ENCODE data around the gene PSORS1C1.
"Not testable (repeated sequence)": the region's sequence is repeated elsewhere in the genome, so short reads cannot be mapped to it uniquely, and the experiment has no call there.

Gene PSORS1C1

DNA sequence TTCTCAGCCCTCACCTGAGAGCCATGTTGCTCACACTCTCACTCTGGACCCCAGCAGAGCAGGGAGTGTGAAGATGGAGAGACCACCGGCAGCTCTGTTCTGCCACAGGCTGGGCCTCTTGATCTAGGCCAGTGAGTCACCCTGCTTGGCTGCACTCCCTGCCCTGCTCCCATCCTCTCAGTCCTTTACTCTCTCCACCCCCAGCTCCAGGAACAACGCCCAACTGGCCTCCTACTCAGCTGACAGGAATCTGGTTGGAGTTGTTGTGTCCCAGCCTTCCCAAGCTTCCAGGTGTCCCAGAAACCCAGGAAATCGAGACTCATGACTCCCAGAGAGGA lies at the start of gene PSORS1C1:
TSS of gene PSORS1C1 (plus strand) at position 260 of the 338 bp plus-strand sequence. CDS start 14,833 bp downstream, outside the sequence.
- no peak for DNase-seq (ENCODE audit: low read depth in 2 of 3, low spot score in 1 of 3)

GRCh38 chr6:31065556-31065955 lies 49.0 kb upstream of the PSORS1C1 start:
- DNase-seq (ENCODE audit: low read depth in 2 of 3, low spot score in 1 of 3), result no peak

- DNase-seq (ENCODE audit: low read depth in 2 of 3, low spot score in 1 of 3), result not testable (repeated sequence)
Observed at GRCh38 chr6:31067028-31067427, 47.6 kb upstream of the PSORS1C1 start.

DNA sequence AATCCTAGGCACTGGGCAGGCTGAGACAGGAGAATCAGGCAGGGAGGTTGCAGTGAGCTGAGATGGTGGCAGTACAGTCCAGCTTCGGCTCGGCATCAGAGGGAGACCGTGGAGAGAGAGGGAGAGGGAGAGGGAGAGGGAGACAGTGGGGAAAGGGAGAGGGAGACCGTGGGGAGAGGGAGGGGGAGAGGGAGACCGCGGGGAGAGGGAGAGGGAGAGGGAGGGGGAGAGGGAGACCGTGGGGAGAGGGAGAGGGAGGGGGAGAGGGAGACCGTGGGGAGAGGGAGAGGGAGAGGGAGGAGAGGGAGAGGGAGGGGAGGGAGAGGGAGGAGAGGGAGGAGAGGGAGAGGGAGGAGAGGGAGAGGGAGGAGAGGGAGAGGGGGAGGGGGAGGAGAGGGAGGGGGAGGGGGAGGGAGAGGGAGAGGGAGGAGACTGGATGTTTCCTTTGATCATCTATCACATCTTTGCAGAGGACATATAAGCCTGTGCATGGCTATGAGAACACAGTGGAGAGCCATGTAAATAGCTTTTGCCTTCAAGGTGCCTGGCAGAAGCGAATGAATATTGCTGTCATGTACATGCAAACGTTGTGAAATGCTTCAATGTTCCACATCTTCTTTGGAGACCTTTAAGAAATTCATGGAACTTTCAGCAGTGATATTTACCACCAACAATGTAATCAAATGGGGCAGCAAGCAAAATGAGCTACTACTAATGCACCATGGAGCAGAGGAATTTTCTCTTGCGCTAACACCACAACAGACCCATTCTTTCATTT lies 46.5 kb upstream of the PSORS1C1 start:
- DNase-seq (ENCODE audit: low read depth in 2 of 3, low spot score in 1 of 3), result not testable (repeated sequence)

DNA sequence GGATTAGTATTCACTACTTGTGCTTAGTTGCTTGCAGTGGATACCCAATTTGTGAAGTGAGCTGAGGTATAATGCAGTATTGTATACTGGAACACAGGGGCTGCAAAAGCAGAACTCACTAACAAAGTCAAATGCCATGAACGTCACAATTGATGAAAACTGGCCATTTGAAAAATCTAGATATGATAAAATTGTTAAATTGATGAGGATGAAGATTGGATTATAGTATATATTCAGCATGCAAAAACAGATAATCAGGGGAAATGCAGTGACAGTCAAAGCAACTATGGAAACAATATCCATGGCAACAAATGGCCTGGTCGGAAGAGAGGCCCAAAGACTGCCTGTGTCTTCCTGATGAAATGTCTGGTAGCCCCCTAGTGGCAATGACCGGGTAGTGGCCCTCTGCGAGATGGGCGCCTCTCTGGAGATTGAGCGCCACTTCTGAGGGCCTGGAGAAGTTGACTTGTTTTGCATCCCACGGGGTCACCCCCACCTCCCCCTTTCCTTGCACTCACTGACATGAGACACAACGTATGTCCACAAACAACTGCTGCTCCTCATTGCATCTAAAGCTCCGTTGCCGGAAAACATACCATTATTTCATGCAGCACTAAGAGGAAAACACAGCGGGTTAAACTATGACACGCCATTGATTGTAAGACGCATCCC lies 45.8 kb upstream of the PSORS1C1 start:
- DNase-seq (ENCODE audit: low read depth in 2 of 3, low spot score in 1 of 3), result peak; percentile 62 to 68 (median 68)

GRCh38 chr6:31070711-31071197 lies 43.8 kb upstream of the PSORS1C1 start:
- DNase-seq (ENCODE audit: low read depth in 2 of 3, low spot score in 1 of 3), result no peak

DNA sequence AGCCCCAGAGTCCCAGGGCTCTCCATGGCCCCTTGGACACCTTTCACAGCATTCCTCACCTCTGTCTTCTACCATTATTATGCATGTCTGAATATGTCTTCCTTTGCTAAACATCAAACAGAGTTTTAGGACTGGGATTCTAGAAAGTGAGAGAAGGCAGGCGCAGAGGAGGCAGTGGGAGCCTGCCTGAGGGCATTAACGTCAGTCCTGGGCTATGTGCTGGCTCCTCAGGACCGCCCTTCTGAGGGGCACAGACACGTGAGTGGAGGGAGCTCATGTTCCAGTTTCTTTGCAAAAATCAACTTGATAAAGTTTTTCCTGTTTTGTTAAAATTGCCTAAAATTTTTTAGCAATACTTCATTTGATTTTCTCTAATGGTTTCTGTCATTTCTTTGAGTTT lies 40.2 kb upstream of the PSORS1C1 start:
- no peak for DNase-seq (ENCODE audit: low read depth in 2 of 3, low spot score in 1 of 3)

DNA sequence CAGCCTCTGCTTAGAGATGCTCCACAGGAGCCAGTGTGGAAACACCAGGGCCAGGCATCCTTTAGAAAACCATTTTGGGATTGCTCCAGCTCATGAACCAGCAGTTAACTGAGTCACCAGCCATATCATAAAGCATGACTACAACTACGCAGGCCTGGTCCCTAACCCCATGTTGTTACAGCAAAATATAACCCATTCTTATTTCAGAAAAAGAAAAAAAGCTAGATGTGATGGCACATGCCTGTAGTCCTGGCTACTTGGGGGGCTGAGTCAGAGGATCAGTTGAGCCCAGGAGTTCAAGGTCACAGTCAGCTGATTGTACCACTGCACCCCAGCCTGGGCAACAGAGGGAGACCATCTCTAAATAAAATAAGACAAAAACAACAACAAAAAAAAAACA lies 39.1 kb upstream of the PSORS1C1 start:
- no peak for DNase-seq (ENCODE audit: low read depth in 2 of 3, low spot score in 1 of 3)

DNA sequence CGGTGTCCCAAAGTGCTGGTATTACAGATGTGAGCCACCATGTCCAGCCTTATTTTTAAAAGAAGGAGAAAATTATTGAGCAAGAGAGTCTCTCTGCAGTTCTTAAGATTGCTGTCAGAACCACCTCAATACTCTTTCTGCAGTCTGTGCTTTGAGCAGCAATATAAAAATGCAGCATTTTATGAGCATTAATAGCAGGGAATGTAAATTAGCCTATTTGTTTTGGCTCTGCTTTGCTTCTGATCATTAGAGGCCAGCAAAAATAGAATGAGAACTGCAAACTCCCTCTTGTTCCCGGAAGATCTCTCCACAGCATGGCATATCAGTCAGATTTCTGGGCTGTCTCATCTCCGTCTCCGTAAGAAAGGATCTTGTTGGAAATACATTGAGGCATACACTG lies 38.0 kb upstream of the PSORS1C1 start:
- DNase-seq (ENCODE audit: low read depth in 2 of 3, low spot score in 1 of 3), result no peak

DNA sequence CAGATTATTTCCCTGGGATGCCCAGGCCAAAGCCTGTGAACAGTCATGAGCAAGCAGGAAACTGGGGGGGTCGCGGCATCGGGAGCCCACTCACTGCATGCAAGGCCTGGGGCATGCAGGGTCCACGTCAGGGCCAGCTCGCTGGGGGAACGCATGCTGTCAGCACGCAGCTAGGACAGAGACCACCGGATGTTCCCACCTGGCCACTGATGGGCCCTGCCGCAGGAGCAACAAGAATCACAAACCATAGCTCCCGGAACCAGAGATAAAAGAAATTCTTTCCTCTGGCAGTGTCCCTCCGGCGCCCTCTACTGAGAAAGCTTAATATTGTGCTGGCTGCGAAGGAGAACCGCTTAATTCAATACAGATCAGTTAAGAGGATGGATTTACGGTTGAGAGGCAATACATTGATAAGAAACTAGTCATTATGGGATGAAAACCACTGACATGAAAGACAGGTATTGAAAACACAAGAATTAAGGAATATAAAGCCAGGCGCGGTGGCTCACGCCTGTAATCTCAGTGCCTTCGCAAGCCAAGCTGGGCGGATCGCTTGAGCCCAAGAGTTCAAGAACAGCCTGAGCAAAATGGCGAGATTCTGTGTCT lies 34.8 kb upstream of the PSORS1C1 start:
- peak; percentile 54 to 75 (median 56) for DNase-seq (ENCODE audit: low read depth in 2 of 3, low spot score in 1 of 3)

GRCh38 chr6:31081872-31082271 lies 32.7 kb upstream of the PSORS1C1 start:
- DNase-seq (ENCODE audit: low read depth in 2 of 3, low spot score in 1 of 3), result no peak

DNA sequence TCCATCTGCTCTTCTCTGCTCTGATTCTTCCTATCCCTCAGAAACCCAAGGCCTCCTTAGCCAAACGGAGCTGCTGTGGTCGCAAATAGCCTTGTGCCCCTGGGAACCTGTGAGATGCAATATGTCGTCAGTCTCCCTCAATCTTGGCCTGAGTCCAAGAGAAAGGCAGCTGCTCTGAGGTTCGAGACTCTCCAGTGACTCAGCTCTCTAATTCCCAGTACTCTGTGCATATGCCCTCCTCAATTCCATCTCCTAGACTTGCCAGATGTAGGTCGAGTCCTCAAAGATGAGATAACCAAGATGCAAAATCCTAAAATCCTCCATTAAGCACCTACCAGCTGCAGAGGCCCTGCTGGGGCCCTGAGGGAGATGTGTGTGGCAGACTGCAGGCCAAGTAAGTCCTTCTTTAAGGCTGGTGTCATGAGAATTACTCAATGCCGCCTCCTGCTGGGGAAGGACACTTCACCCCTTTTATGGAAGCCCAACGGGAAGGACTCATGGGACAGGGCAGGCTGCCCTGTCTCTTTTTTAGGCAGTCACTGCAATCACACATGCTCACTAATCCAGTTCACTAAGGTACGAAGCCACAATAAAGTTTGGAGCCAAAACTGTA lies 30.8 kb upstream of the PSORS1C1 start:
- peak; percentile 14 to 50 (median 49) for DNase-seq (ENCODE audit: low read depth in 2 of 3, low spot score in 1 of 3)

DNA sequence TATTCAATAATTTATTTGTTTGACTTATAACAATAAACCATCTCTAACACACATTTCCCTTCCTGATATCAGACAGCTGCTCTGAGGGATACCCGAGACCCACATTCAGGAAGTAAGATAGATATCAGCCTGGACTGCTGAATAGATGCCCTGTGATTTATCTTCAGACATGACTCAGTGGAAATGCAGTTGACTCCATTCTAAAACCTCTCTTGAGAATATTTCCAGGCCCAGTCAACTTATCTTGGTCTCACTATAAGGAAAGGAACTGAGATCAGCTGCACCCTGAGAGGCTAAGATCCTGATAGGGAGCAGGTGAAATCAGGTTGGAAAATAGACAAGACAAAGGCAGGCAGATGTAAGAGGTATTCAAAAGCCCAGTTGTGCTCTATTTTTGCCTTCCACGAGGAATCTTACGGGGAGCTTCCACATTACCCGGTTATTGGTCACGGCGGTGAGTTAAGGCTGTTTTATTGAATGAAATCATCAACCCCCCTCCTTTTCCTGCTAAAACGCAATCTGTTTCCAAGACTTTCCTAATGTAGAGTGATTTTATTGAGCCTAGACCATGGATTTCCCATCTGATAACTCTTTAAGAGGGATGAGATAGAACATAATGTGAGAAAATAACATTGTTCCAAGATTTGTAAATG lies 27.7 kb upstream of the PSORS1C1 start:
- no peak for DNase-seq (ENCODE audit: low read depth in 2 of 3, low spot score in 1 of 3)

GRCh38 chr6:31087494-31088089 lies 27.0 kb upstream of the PSORS1C1 start:
- DNase-seq (ENCODE audit: low read depth in 2 of 3, low spot score in 1 of 3), result peak; percentile 85 to 91 (median 87)

DNA sequence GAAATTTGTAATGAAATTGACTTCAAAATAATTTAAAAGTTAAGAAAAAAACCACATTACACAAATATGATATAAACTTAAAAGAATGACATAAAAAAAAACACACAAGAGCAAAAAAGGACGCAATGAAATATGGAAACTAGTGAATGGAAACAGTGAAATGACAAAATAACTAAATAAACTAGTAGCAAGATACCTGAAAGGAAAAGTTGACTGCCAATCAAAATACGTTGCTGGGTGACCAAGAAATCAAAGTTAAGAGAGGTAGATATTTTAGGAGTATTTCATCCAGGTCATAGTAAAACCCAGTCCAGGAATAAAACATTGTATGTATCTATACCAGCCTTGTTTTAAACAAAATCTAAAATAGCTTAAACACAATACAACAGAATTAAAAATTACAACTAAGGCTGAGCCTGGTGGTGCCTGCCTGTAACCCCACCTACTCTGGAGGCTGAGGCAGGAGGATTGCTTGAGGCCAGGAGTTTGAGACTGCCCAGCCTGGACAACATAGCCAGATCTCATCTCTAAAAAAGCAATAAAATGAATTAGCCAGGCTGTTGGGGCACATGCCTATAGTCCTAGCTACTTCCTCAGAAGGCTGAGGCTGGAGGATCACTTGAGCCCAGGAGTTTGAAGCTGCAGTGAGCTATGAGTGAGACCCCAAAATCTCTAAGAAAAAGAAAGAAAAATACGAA lies 24.2 kb upstream of the PSORS1C1 start:
- DNase-seq (ENCODE audit: low read depth in 2 of 3, low spot score in 1 of 3), result no peak

GRCh38 chr6:31090973-31091364 lies 23.6 kb upstream of the PSORS1C1 start:
- no peak for DNase-seq (ENCODE audit: low read depth in 2 of 3, low spot score in 1 of 3)

DNA sequence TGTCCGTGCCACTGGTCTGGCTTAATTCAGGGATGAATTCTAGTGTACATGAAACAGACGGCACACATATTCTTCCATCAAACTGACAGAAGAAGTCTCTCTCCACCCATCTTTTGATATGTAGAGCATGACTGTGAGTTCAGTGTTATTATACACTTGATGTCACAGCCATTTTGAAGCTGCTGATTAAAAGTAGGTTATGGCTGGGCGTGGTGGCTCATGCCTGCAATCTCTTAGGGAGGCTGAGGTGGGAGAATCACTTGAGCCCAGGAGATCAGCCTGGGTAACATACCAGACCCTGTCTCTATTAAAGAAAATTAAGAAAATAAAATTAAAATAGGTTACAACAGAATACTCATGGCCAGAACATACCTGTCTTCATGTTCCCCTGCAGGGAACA lies 22.9 kb upstream of the PSORS1C1 start:
- no peak for DNase-seq (ENCODE audit: low read depth in 2 of 3, low spot score in 1 of 3)

DNA sequence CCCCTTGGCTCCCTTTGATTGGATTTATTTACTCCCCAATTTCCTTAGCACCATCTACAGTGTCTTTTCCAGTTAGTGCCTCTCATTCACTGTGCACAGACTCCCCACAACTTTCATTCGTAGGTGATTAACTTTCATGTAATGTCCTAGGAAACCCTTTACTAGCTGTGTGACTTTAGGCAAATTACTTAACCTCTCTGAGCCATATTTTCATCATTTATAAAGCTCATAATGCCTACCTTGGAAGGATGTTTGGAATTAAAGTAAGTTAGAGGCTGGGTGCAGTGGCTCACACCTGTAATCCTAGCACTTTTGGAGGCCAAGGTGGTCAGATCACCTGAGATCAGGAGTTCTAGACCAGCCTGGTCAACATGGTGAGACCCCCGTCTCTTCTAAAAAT lies 22.4 kb upstream of the PSORS1C1 start:
- no peak for DNase-seq (ENCODE audit: low read depth in 2 of 3, low spot score in 1 of 3)

DNA sequence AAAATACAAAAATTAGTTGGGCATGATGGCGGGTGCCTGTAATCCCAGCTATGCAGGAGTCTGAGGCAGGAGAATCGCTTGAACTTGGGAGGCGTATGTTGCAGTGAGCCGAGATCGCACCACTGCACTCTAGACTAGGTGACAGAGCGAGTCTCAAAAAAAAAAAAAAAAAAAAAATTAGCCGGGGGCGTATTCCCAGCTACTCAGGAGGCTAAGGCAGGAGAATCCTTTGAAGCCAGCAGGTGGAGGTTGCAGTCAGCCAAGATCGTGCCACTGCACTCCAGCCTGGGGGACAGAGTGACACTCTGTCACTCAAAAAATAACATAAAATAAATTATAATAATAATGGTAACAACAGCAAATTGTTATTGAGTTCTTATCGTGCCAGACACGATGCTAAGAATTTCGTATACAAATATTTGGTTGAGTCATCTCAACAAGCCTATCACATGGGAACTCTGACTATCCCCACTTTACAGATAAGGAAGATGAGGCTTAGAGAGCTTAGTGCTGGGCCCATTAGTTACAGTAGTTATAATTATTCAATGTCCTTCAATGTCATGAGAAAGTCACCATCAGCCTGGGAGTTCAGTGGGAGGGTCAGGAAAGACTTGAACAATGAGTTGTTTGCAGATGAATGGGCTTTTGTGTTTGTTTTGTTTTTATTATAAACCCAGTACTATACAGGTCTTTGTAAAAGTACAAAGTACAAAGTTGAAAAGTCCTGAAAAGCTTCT lies 21.7 kb upstream of the PSORS1C1 start:
- no peak for DNase-seq (ENCODE audit: low read depth in 2 of 3, low spot score in 1 of 3)
